Measurements from ENCODE around the gene ARHGAP6. TPM values are rescaled to one million over a fixed set of nuclear protein-coding genes. Genes with fewer than 3 reads are reported as not detected.
A peak's percentile ranks its signal among the peaks of the same experiment; 100 is the strongest.

The ARHGAP6 gene
- total and polyA plus RNA-seq, 11 donors, result 2.1 to 6.6 (median 2.5) TPM

DNA sequence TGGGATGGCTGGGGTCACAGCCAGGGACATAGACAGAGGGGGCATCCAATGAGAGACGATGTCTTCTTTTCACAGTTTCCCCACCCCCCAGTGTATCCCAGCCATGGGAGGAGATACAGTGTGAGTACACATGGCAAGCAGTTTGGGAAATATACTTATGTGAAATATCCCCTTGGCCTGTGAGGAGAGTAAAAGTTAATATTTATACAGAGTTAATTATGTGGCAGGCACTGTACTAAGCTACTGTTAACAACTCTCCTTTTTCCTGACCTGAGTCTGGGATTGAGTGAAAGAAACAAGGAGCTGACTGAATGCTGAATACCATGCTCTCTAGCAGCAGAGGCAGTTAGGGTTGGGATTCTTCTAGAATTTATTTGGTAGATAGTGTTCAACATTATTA, 519.3 kb downstream of the ARHGAP6 start:
- no peak overlapping the region for H3K4me3 ChIP-seq
- ATAC-seq (no peak), DNase-seq (no peak)
- TF ChIP-seq CTCF (IDR thresholded peaks at IDR 0.05) (no peak), POLR2A (IDR thresholded peaks at IDR 0.05) (no peak)
- H3K36me3 ChIP-seq, result peaks cover 0 to 2% (median 0%) of the 10 kb centered on the region in 9 donors
- H3K27ac ChIP-seq, result peak overlapping the region in 1 of 12 donors; percentile 26
- H3K9me3 ChIP-seq, result no peaks in the 10 kb centered on the region
- H3K27me3 ChIP-seq, result peaks cover 0 to 8% (median 0%) of the 10 kb centered on the region in 9 donors
- peaks cover 0 to 4% (median 0%) of the 10 kb centered on the region in 12 donors for H3K4me1 ChIP-seq
- intact Hi-C loops (cut with DNase I), result loop anchor here in 4 of 10 donors (5.0 to 10.0 kb wide), 5 partner anchors 228 to 628 kb away; no protein-coding TSS in a partner anchor
- 73 to 100% (median 91%) methylated on average over 1 of the region's 1 CpG for WGBS, 4 donors

GRCh38 chrX:11143931-11144678, 521.6 kb downstream of the ARHGAP6 start:
- peak; percentile 37 to 78 (median 60) for TF ChIP-seq CTCF (IDR thresholded peaks at IDR 0.05)
- TF ChIP-seq POLR2A (IDR thresholded peaks at IDR 0.05), result no peak
- DNase-seq (peak in 4 of 5 donors; percentile 32 to 43 (median 38)), ATAC-seq (peak in 3 of 4 donors; percentile 74 to 88 (median 85))
- Histone ChIP-seq H3K27me3 (peaks cover 0 to 8% (median 0%) of the 10 kb centered on the region in 9 donors), H3K4me1 (peaks cover 0 to 4% (median 0%) of the 10 kb centered on the region in 12 donors), H3K4me3 (no peak overlapping the region), H3K9me3 (no peaks in the 10 kb centered on the region), H3K27ac (no peak overlapping the region), H3K36me3 (peaks cover 0 to 2% (median 0%) of the 10 kb centered on the region in 9 donors)
- intact Hi-C loops (cut with DNase I), result loop anchor here (2.0 to 10.0 kb wide), 8 partner anchors 231 to 631 kb away; no protein-coding TSS in a partner anchor
- 29 to 38% (median 35%) methylated on average over 16 to 20 of the region's 20 CpGs for WGBS, 4 donors

GRCh38 chrX:11138498-11139390, 527.0 kb downstream of the ARHGAP6 start:
- DNase-seq (peak in 1 of 5 donors; percentile 36), ATAC-seq (peak in 1 of 4 donors; percentile 41)
- no peak overlapping the region for H3K4me3 ChIP-seq
- WGBS, 4 donors, result 79 to 82% (median 81%) methylated on average over 29 to 56 of the region's 56 CpGs
- intact Hi-C loops (cut with DNase I), result loop anchor here in 5 of 10 donors (5.0 to 10.0 kb wide), 3 partner anchors 944 to 954 kb away; no protein-coding TSS in a partner anchor
- no peak for TF ChIP-seq CTCF (IDR thresholded peaks at IDR 0.05)
- TF ChIP-seq POLR2A (IDR thresholded peaks at IDR 0.05), result no peak
- H3K4me1 ChIP-seq, result peaks cover 0 to 7% (median 0%) of the 10 kb centered on the region in 12 donors
- H3K27ac ChIP-seq, result no peak overlapping the region
- H3K36me3 ChIP-seq, result peaks cover 0 to 2% (median 0%) of the 10 kb centered on the region in 9 donors
- peaks cover 0 to 12% (median 0%) of the 10 kb centered on the region in 9 donors for H3K27me3 ChIP-seq
- no peaks in the 10 kb centered on the region for H3K9me3 ChIP-seq

Data from heart left ventricle (tissue), 16 donors.